Right hindlimb (tissue), 1 donor: ENCODE results near the gene ADAMTSL4.
"Not testable (repeated sequence)": the region's sequence is repeated elsewhere in the genome, so short reads cannot be mapped to it uniquely, and the experiment has no call there.

Experiments used
- DNase-seq: peaks from one replicate; pipeline ENCODE4 v3.0.0-alpha.2; 2018

ADAMTSL4 gene

GRCh38 chr1:150596095-150596892, 47.1 kb downstream of the ADAMTSL4 start:
- DNase-seq = no peak

DNA sequence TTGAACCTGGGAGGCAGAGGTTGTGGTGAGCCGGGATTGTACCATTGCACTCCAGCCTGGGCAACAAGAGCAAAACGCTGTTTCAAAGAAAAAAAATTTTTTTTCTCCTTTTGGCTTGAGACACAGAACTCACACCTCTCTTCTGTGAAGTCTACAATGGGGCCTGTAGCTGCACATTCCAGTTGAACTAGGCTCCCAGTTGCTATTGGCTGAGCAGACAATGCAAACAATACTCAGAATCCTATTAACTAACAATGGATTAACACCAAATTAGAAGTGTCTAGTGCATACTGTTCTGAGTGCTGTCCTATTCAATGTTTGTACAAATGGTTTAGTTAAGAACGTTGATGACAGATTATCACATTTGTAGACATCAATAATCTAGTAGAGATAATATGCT, 47.8 kb downstream of the ADAMTSL4 start:
- DNase-seq = no peak

DNA sequence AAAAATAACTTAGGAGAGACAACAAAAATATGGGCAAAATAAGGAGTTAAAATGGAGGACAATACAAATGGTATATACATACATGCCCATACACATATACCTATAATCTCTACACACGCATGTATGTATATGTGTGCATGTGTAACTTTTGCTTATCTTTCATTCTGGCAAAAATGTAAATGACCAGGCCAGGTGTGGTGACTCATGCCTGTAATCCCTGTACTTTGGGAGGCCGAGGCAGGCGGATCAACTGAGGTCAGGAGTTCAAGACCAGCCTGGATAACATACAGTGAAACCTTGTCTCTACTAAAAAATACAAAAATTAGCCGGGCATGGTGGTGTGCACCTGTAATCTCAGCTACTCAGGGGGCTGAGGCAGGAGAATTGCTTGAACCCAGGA, 49.1 kb downstream of the ADAMTSL4 start:
- not testable (repeated sequence) for DNase-seq

DNA sequence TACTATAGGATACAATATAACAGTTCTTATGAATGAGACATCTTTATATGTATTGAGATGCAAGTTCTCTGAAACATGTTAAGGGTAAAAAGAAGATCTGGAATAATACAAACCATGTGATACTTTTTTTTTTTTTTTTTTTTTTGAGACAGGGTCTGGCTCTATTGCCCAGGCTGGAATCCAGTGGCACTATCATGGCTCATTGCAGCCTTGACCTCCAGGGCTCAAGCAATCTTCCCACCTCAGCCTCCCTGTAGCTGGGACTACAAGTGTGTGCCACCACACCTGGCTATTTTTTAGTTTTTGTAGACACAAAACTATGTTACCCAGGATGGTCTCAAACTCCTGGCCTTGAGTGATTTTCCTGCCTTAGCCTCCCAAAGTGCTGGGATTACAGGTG, 52.3 kb downstream of the ADAMTSL4 start:
- no peak for DNase-seq

GRCh38 chr1:150602372-150602771, 53.2 kb downstream of the ADAMTSL4 start:
- DNase-seq = not testable (repeated sequence)

DNA sequence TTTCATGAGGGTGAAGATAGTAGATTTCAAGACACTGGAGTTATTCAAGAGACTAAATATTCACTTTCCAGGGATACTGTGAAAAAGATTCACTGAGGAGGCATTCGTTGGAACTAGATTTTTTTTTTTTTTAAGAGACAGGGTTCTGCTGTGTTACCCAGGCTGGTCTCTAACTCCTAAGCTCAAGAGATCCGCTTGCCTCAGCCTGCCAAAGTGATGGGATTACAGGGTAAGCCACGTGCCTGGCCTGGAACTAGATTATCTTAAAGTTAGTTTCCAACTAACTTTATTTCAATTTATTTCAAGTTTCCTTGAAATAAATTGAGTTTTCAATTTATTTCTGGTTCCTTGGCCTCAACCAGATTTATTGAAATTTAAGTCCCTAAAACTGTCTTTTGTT, 54.5 kb downstream of the ADAMTSL4 start:
- no peak for DNase-seq

- no peak for DNase-seq
These were observed 55.0 kb downstream of the ADAMTSL4 start for GRCh38 chr1:150604226-150604588.

DNA sequence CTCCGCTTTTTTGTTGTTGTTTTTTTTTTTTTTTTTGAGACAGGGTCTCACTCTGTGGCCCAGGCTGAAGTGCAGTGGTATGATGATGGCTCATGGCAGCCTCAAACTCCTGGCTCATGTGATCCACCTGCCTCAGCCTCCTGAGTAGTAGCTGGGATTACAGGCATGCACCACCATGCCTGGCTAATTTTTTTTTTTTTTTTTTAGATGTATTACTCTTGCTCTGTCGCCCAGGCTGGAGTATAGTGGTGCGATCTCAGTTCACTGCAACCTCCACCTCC, 56.2 kb downstream of the ADAMTSL4 start:
- not testable (repeated sequence) for DNase-seq

DNA sequence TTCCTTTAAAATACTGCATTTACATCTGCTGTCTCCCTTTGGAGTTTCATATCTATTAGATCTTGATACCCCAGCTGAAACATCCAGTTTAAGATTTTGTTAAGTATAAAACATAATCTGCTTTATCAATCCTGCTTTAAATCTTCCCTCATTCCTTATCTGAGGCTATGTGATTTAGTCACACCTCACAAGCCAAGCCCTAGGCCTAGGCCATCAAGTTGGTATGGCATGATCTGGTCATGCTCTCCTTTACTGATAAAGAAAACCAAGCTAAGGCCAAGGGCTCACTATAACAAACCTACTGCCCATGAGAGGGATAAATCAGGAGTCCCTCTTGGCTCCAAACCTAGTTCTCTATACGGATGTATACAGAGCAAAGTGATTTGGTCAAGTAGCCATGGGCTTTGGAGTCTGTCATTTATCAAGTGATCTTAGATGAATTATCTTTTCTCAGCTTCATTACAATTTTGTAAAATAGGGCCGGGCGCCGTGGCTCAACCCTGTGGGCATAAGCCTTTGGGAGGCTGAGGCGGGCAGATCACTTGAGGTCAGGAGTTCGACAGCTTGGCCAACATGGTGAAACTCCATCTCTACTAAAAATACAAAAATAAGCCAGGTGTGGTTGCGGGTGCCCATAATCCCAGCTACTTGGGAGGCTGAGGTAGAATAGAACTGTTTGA, 57.4 kb downstream of the ADAMTSL4 start:
- DNase-seq = no peak

DNA sequence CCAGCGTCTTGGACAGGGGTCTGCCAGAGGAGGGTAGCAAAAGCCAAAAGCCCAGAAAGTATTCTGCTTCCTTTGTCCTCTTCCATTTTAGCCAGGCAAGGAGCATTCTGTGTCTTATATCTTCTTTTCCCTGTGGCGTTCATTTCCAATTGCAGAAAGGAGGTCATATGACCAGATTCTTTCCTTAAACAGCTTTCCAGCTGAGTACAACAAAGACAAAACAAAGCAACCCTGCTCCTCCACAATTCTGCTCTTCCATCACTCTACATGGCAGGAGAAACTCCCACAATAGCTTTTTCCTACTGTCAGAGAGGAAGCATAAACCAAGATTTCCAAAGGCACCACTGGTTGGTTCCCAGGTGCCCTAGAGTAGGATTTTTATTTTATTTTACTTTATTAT, 60.5 kb downstream of the ADAMTSL4 start:
- DNase-seq = no peak
